K562 (cell line): ENCODE results near the gene BAIAP2L2.

Source experiments
- CC2D1A ChIP-seq: fragments of 450-650 bp; IDR thresholded peaks from 2 replicates; pipeline ENCODE4 v1.6.1; 2017; ENCODE audit warnings: mild to moderate bottlenecking
- CHD4 ChIP-seq: fragments of 200-600 bp; sonication (generic); IDR thresholded peaks from 3 replicates; pipeline ENCODE4 v1.6.1; 2012; ENCODE audit warnings: low read depth, mild to moderate bottlenecking, mixed read lengths, low read length, inconsistent platforms; ENCODE audit not compliant: insufficient read depth, insufficient replicate concordance, poor library complexity, severe bottlenecking
- CREM ChIP-seq: IDR thresholded peaks from 2 replicates; pipeline ENCODE4 v1.6.1; 2014; ENCODE audit warnings: antibody characterized with exemption, low read depth
- EP300 ChIP-seq: IDR thresholded peaks from 2 replicates; pipeline ENCODE4 v1.6.1; 2012; ENCODE audit warnings: low read length, improper control_type of control experiment
- JUND ChIP-seq, 2 experiments: IDR thresholded peaks; 2 replicates in 1 of 2; 3 replicates in 1 of 2; pipeline ENCODE4 v1.6.1; 2011; ENCODE audit warnings: borderline replicate concordance in 2 of 2, low read depth in 2 of 2, low read length in 2 of 2, improper control_type of control experiment in 1 of 2, missing biosample characterization in 1 of 2, missing genetic modification characterization in 1 of 2, missing genetic modification reagents in 1 of 2
- ZNF184 ChIP-seq: sonication (generic); formaldehyde crosslinking; IDR thresholded peaks from 2 replicates; pipeline ENCODE4 v1.5.0; 2020; ENCODE audit warnings: missing genetic modification reagents
- ZNF274 ChIP-seq: IDR thresholded peaks from 2 replicates; pipeline ENCODE4 v1.6.1; 2011; ENCODE audit warnings: low read depth, mild to moderate bottlenecking, low read length, moderate library complexity, borderline replicate concordance

- no peak for TF ChIP-seq CREM
- TF ChIP-seq EP300, result no peak
- TF ChIP-seq CC2D1A, result no peak
- TF ChIP-seq CHD4, result no peak
- TF ChIP-seq ZNF184 (CRISPR knock-in tag), result no peak
- TF ChIP-seq ZNF274, result no peak
- TF ChIP-seq JUND (IDR thresholded peaks at IDR 0.05; ENCODE audit: borderline replicate concordance, low read depth, low read length), result no peak
- no peak for TF ChIP-seq JUND (tag; IDR thresholded peaks at IDR 0.05; ENCODE audit: borderline replicate concordance, low read depth, low read length)
These were observed 36.0 kb downstream of the BAIAP2L2 start for GRCh38 chr22:38074181-38075104.
